Muscle layer of colon (tissue), 2 donors: ENCODE measurements around the gene AMER2.

Experiments
- H3K27ac ChIP-seq: one replicate; pipeline ENCODE4 v1.7.0; 2013; ENCODE audit warnings: low read depth, mild to moderate bottlenecking, low read length, moderate library complexity
- H3K27me3 ChIP-seq, 2 donors: one replicate each; pipeline ENCODE4 v1.7.0; 2013; ENCODE audit warnings: low read length in 2 of 2, mild to moderate bottlenecking in 2 of 2; ENCODE audit not compliant: insufficient read depth in 2 of 2, control insufficient read depth in 1 of 2
- H3K36me3 ChIP-seq: one replicate; pipeline ENCODE4 v1.7.0; 2013; ENCODE audit warnings: mild to moderate bottlenecking, low read length; ENCODE audit not compliant: insufficient read depth
- H3K4me1 ChIP-seq: one replicate; pipeline ENCODE4 v1.7.0; 2013; ENCODE audit warnings: mild to moderate bottlenecking, low read length; ENCODE audit not compliant: insufficient read depth
- H3K4me3 ChIP-seq, 2 donors: one replicate each; pipeline ENCODE4 v1.7.0; 2013; ENCODE audit warnings: low read length in 2 of 2, low read depth in 1 of 2, mild to moderate bottlenecking in 1 of 2, moderate library complexity in 1 of 2
- H3K9ac ChIP-seq: one replicate; pipeline ENCODE4 v1.7.0; 2013; ENCODE audit warnings: low read length
- H3K9me3 ChIP-seq: one replicate; pipeline ENCODE4 v1.7.0; 2013; ENCODE audit warnings: mild to moderate bottlenecking, low read length
- donor health status: abdominal sarcoma.
- donor health status: Adenocarcinoma of cecum.

The AMER2 gene

GRCh38 chr13:25180775-25181537, 8.9 kb upstream of the AMER2 start:
- H3K9me3 ChIP-seq, result no peaks in the 10 kb centered on the region
- H3K4me3 ChIP-seq, result no peak overlapping the region
- H3K36me3 ChIP-seq, result no peaks in the 10 kb centered on the region
- H3K9ac ChIP-seq, result no peak overlapping the region
- no peaks in the 10 kb centered on the region for H3K4me1 ChIP-seq
- H3K27me3 ChIP-seq, result no peaks in the 10 kb centered on the region
- no peak overlapping the region for H3K27ac ChIP-seq

DNA sequence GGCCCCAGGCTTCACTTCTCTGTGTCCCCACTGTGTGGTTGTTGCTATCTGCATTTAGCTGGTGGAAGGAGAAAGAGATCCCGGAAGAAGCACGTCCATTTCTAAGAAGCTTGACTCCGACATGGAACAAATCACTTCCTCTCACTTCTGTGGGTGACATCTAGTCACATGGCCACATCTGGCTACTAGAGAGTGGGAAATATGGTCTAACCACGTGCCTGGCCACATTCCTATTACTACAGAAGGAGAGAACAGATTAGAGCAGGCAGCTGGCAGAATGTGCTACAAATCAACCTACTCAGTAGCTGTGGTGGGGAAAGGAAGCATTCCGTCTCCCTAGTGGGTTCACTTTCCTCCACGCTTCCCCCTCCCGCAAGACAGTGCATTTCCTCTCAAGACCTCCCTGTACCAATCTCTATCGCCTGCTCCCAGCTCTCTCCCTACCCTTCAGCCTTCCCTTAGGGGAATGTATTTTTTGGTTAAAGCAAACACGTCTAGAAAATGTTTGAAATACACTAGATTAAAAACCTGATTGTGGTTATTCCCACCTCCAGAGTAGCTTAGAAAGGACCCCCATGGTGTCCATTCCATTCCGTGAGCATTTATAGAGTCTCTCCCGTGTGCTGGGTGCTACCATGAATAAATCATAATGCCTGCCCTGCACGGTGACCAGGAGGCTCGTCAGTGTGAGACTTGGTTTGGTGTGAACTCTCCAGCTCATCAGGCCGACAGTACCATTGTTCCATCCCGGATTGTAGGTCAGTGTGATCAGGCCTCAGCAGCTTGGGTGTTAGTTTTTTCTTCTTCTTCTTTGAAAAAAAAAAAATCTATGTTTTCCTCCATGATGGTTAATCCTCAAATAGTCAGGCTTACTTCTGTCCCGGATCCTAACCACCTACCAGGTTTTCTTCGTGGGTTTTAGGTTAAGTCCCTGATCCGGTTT, 8.0 kb upstream of the AMER2 start:
- Histone ChIP-seq H3K36me3 (no peaks in the 10 kb centered on the region), H3K9ac (no peak overlapping the region), H3K4me1 (no peaks in the 10 kb centered on the region), H3K27ac (no peak overlapping the region), H3K4me3 (no peak overlapping the region), H3K27me3 (no peaks in the 10 kb centered on the region), H3K9me3 (no peaks in the 10 kb centered on the region)

GRCh38 chr13:25179011-25179410, 6.9 kb upstream of the AMER2 start:
- Histone ChIP-seq H3K36me3 (no peaks in the 10 kb centered on the region), H3K27ac (no peak overlapping the region), H3K9ac (no peak overlapping the region), H3K4me3 (no peak overlapping the region), H3K4me1 (no peaks in the 10 kb centered on the region), H3K27me3 (peaks cover 0 to 3% of the 10 kb centered on the region in 2 donors), H3K9me3 (no peaks in the 10 kb centered on the region)

- Histone ChIP-seq H3K36me3 (no peaks in the 10 kb centered on the region), H3K9ac (no peak overlapping the region), H3K4me1 (no peaks in the 10 kb centered on the region), H3K27ac (no peak overlapping the region), H3K4me3 (no peak overlapping the region), H3K27me3 (peaks cover 6 to 9% of the 10 kb centered on the region in 2 donors), H3K9me3 (no peaks in the 10 kb centered on the region)
Observed at GRCh38 chr13:25178070-25178469, 6.0 kb upstream of the AMER2 start.

DNA sequence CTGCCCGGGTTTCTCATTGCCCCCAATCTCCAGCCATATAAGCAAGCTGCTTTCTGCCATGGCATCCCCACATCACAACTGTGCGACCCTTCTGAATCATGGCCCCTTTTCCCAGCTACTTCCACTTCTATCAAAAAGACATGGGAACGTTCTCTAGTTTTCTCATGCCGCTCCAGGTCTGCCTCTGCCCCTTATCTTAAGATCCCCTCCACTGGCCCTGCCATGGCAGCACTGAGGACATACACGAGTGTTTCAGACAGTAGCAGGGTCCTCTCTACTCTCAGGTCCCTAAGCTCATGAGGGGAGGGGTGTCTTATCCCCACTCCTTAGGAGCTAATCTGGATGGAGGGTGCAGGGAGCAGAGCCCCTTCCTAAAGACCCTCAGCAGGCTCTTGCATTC, 5.5 kb upstream of the AMER2 start:
- no peaks in the 10 kb centered on the region for H3K4me1 ChIP-seq
- no peak overlapping the region for H3K9ac ChIP-seq
- H3K4me3 ChIP-seq, result no peak overlapping the region
- no peaks in the 10 kb centered on the region for H3K9me3 ChIP-seq
- H3K36me3 ChIP-seq, result no peaks in the 10 kb centered on the region
- H3K27ac ChIP-seq, result no peak overlapping the region
- H3K27me3 ChIP-seq, result peaks cover 9% of the 10 kb centered on the region in 2 donors

- H3K27me3 ChIP-seq, result peaks cover 14 to 15% of the 10 kb centered on the region in 2 donors
- H3K9ac ChIP-seq, result no peak overlapping the region
- peaks cover 2% of the 10 kb centered on the region for H3K4me1 ChIP-seq
- H3K27ac ChIP-seq, result no peak overlapping the region
- no peaks in the 10 kb centered on the region for H3K9me3 ChIP-seq
- H3K4me3 ChIP-seq, result no peak overlapping the region
- no peaks in the 10 kb centered on the region for H3K36me3 ChIP-seq
Observed at GRCh38 chr13:25177012-25177411, 4.9 kb upstream of the AMER2 start.

GRCh38 chr13:25175431-25175830, 3.3 kb upstream of the AMER2 start:
- no peak overlapping the region for H3K27ac ChIP-seq
- H3K9ac ChIP-seq, result no peak overlapping the region
- no peak overlapping the region for H3K4me3 ChIP-seq
- H3K27me3 ChIP-seq, result peaks cover 19 to 28% of the 10 kb centered on the region in 2 donors
- H3K36me3 ChIP-seq, result no peaks in the 10 kb centered on the region
- H3K9me3 ChIP-seq, result no peaks in the 10 kb centered on the region
- H3K4me1 ChIP-seq, result peaks cover 5% of the 10 kb centered on the region

GRCh38 chr13:25175026-25175425, 2.9 kb upstream of the AMER2 start:
- Histone ChIP-seq H3K27ac (no peak overlapping the region), H3K9ac (no peak overlapping the region), H3K4me1 (peaks cover 5% of the 10 kb centered on the region), H3K36me3 (no peaks in the 10 kb centered on the region), H3K27me3 (peaks cover 19 to 32% of the 10 kb centered on the region in 2 donors), H3K9me3 (no peaks in the 10 kb centered on the region), H3K4me3 (no peak overlapping the region)

DNA sequence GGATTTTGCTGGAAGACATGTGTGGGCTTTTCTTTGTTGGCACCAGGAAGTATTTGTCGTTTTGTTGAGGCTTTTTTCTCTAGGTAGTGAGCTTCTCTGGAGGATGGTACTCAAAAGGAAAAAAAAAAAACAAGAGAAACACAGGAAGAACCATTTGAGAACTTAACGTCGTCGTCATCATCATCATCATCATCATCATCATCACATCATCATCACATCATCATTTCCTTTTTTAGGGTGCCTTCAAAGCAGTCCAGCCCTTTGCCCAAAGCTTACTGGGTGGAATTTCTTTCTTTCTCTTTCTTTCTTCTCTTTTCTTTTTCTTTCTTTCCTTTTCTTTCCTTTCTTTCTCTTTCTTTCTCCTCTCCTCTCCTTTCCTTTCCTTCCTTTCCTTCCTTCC, 2.2 kb upstream of the AMER2 start:
- H3K4me1 ChIP-seq, result peaks cover 5% of the 10 kb centered on the region
- H3K9me3 ChIP-seq, result no peaks in the 10 kb centered on the region
- no peak overlapping the region for H3K27ac ChIP-seq
- H3K36me3 ChIP-seq, result no peaks in the 10 kb centered on the region
- no peak overlapping the region for H3K4me3 ChIP-seq
- H3K9ac ChIP-seq, result no peak overlapping the region
- peaks cover 19 to 35% of the 10 kb centered on the region in 2 donors for H3K27me3 ChIP-seq

GRCh38 chr13:25172303-25172630, 179 bp upstream of the AMER2 start:
- H3K4me3 ChIP-seq, result no peak overlapping the region
- no peak overlapping the region for H3K27ac ChIP-seq
- H3K9ac ChIP-seq, result no peak overlapping the region

DNA sequence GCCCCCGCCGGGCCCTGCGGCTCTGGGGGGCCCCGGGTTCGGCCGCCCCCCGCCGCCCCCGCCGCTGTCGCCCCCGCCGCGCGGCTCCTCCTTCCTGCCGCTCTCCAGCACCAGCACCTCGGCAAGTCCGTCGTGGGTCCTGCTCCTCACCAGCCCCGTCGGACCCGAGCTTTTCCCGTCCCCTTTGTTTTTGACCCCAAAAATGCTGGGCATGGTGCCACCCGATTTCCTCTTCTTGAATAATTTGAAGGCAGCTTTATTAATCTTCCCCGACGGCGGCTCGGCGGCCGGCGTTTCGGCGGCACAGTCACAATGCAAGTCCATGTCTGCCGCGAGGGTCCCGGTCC, 945 bp downstream of the AMER2 start:
- H3K4me3 ChIP-seq, result peak overlapping the region; percentile 21 to 39
- no peak overlapping the region for H3K27ac ChIP-seq
- H3K4me1 ChIP-seq, result peaks cover 5% of the 10 kb centered on the region
- no peaks in the 10 kb centered on the region for H3K9me3 ChIP-seq
- peaks cover 19 to 35% of the 10 kb centered on the region in 2 donors for H3K27me3 ChIP-seq
- H3K36me3 ChIP-seq, result no peaks in the 10 kb centered on the region
- H3K9ac ChIP-seq, result no peak overlapping the region

More at GRCh38 chr13:25172303-25172630, 179 bp upstream of the AMER2 start:
- Histone ChIP-seq H3K27me3 (peaks cover 19 to 35% of the 10 kb centered on the region in 2 donors), H3K9me3 (no peaks in the 10 kb centered on the region), H3K4me1 (peaks cover 5% of the 10 kb centered on the region), H3K36me3 (no peaks in the 10 kb centered on the region)
